ENCODE results near the gene SOWAHA.

The SOWAHA gene

DNA sequence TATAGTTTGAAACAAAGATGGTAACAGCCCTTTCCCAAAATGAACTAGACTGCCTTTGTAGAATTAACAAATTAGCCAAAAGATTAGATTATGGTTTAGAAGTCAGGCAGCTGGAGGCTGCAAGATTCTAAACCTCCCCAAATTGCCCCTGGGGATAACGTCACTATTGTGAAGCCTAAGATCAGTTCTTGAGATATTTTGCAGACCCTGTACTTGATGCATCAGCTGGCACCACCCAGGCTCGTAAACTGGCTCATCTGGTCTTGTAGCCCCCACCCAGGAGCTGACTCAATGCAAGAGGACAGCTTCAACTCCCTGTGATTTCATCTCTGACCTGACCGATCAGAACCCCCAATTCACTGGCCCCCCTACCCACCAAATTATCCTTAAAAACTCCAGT, 4.2 kb upstream of the SOWAHA start:
- DNase-seq, result no peak

- no peak for DNase-seq
Measured at GRCh38 chr5:132810605-132811004, 2.5 kb upstream of the SOWAHA start.

- DNase-seq, result no peak
Measured at GRCh38 chr5:132812123-132812765, 858 bp upstream of the SOWAHA start.

DNA sequence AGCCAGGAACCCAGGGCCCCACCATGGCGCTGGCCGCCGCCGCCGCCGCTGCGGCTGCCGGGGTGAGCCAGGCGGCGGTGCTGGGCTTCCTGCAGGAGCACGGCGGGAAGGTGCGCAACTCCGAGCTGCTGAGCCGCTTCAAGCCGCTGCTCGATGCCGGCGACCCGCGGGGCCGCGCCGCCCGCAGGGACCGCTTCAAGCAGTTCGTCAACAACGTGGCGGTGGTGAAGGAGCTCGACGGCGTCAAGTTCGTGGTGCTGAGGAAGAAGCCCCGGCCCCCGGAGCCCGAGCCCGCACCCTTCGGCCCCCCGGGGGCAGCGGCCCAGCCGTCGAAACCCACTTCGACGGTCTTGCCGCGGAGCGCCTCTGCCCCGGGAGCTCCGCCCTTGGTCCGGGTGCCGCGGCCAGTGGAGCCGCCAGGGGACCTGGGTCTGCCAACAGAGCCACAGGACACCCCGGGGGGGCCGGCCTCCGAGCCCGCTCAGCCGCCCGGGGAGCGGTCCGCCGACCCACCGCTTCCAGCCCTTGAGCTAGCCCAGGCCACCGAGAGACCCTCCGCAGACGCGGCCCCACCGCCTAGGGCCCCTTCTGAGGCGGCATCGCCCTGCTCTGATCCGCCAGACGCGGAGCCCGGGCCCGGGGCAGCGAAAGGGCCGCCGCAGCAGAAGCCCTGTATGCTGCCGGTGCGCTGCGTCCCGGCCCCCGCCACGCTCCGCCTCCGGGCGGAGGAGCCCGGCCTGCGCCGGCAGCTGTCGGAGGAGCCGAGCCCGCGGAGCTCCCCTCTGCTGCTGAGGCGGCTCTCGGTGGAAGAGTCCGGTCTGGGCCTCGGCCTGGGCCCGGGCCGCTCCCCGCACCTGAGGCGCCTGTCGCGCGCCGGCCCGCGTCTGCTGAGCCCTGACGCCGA, 749 bp downstream of the SOWAHA start:
- DNase-seq, result no peak

DNA sequence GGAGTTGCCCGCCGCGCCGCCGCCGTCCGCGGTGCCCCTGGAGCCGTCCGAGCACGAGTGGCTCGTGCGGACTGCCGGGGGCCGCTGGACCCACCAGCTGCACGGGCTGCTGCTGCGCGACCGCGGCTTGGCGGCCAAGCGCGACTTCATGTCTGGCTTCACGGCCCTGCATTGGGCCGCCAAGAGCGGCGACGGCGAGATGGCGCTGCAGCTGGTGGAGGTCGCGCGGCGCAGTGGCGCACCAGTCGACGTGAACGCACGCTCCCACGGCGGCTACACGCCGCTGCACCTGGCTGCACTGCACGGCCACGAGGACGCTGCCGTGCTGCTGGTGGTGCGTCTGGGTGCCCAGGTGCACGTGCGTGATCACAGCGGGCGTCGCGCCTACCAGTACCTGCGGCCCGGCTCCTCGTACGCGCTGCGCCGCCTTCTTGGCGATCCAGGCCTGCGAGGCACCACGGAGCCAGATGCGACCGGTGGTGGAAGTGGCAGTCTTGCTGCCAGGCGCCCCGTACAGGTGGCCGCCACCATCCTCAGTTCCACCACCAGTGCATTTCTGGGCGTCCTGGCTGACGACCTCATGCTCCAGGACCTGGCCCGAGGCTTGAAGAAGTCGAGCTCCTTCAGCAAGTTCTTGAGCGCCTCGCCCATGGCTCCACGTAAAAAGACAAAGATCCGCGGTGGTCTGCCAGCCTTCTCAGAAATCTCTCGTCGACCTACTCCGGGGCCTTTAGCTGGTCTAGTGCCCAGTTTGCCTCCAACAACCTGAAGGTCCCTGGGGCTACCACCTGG, 1.6 kb downstream of the SOWAHA start:
- DNase-seq, result no peak

DNA sequence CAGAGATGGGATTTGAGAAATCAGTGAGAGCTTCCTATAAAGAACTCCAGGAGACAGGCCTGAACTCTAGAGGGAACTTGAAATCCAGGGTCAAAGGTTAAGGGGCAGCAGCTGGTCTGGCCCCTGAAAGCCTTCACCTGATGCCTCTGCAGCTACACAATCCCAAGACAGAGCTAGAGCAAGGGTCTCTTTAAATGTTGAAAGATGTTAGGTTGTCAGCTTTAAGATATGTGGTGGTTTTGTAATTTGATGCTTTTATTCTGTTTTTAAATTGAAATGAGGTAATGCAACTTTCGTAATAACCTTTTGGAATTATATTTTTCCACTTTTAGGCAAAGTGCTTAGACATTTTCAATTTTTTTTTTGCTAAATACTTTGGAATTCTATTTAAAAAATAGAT, 2.4 kb downstream of the SOWAHA start:
- no peak for DNase-seq

DNA sequence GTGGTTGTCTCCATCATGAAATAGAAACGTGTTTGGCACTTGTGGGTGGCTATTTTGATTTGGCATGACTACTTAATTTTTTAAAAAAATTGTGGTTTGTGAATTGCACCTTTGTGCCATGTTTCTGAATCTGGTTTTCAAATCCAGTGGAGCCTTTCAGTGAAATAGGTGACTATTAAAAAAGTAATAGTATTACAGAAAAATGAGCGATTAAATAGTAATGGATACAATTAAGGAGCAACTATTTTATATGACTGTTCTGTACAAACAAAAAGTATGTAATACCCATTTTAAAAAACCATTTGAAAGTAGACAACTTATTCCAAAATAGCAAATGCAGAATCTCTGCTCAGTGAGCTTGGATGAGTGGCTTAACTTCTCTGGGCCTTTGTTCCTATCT, 3.0 kb downstream of the SOWAHA start:
- no peak for DNase-seq

DNA sequence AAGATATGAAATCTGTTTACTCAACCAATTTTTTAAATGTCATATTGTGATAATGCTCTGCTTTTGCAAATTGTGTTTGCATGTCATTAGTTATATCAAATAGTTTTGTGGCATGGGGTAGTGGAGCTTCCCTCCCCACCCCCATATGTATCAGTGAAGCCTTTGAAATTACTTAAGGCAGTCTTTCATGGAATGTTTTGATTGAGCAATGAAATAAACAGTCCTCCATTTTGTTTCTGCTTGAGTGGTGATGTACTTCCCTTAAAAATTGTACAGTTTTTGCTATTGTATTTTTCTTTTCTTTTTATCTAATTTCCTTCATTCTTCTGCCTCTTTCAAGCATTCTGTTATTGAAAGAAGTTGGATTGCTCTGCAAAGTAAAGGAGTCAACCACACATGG, 3.5 kb downstream of the SOWAHA start:
- no peak for DNase-seq

DNA sequence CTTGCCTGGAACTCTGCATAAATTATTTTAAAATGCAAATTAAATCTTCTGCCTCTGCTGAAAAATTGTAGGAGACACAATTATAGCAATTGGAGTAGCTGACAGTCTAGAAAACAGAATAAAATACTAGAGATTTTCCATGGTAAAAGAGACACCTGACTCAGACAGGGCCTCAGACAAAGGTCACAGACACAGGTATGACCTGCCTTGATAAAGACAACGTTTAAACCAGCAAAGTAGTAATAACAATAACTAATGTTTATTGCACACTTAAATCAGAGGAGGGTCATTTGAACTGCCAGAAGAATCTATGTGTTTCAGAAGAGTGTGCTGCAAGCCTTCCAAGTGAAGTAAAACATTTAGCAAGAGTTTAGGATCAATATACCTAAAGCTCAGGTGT, 3.9 kb downstream of the SOWAHA start:
- DNase-seq, result no peak

GRCh38 chr5:132819468-132819867, 6.4 kb downstream of the SOWAHA start:
- DNase-seq, result no peak

- peak; percentile 87 for DNase-seq
Measured at GRCh38 chr5:132820162-132820754, 7.2 kb downstream of the SOWAHA start.

- no peak for DNase-seq
Measured at GRCh38 chr5:132821350-132821749, 8.2 kb downstream of the SOWAHA start.

DNA sequence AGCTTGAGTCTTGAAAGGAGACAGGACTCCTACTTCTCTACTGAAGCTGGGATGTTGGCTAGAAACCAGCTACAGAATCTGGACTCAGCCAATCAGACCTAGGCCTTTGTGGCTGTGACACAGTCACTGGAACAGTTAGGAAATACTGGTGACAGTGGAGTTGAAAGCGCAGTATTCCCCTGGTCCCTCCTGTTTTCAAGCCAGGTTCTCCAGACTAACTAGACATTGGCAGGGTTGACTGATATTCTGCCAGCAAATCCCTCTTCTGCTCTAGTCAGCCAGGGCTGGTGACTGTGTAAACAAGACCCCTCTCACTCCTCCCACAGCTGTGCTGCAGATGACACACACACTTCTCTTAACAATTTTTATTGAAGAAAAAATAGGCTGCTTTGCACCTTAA, 8.7 kb downstream of the SOWAHA start:
- no peak for DNase-seq

- no peak for DNase-seq
Measured at GRCh38 chr5:132822650-132823480, 9.8 kb downstream of the SOWAHA start.

DNA sequence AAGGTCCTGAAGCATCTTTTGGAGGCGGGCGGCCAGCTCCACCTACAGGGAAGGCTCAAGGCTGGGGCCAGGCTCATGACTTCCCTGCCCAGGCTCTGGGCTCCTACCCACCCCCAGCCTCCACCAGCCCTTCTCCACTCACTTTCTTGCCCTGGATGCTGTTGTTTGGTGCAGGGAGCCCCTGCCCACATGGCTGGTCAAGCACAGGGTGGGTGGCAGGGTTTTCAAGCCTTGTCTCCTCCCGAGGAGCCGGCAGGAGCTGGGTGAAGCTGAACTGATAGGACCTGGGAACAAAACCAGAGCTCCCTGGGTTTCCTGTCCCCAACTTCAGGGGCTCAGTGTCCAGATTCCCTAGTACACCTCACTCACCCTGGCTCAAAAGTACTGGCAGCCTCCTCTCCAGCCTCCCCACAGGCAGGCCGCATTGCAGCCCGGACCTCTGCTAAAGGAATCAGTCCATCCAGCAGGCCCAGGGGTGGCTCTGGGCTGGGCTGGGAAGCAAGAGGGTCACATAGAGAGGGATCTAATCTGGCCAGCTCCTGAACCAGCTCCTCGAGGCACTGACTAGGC, 10.5 kb downstream of the SOWAHA start:
- DNase-seq, result no peak

- no peak for DNase-seq
Measured at GRCh38 chr5:132824426-132824825, 11.3 kb downstream of the SOWAHA start.

DNA sequence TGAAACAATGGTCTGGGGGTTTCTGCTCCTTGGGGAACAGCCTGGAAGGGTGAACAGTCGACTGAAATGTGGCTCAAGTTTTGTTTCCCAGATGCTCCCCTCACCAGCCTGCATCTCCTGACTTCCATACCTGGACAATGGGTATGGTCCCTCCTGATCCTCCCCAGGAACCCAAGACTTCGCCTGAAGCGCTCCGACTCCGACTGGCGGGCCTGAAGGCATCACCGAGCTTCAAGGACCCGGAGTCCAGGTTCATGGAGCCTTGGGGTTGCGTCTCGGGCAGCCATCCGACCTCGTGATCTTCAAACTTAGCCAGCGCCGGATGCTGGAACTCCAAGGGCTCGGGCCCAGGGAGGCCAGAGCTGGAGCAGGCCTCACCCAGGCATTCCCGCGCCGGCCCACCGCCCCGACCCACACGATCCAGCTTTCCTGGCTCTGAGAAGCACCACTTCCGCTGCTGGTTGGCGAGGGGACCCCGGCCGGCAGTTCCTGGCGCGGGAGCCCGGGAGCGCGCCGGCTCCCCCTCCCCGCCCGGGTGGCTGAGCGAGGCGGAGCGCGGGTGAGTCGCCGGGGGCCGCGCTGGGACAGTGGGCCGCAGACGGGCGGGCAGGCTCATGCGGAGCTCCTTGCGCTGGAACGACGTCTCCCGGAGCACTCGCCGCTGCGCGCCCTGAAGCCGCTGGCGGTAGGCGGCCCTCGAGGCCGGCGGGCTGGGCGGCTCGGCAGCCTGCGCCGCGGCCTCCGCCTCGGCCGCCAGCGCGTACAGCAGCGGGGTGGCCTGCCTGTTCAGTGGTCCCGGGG, 12.1 kb downstream of the SOWAHA start:
- DNase-seq, result no peak

GRCh38 chr5:132825834-132826391, 12.8 kb downstream of the SOWAHA start:
- no peak for DNase-seq

DNA sequence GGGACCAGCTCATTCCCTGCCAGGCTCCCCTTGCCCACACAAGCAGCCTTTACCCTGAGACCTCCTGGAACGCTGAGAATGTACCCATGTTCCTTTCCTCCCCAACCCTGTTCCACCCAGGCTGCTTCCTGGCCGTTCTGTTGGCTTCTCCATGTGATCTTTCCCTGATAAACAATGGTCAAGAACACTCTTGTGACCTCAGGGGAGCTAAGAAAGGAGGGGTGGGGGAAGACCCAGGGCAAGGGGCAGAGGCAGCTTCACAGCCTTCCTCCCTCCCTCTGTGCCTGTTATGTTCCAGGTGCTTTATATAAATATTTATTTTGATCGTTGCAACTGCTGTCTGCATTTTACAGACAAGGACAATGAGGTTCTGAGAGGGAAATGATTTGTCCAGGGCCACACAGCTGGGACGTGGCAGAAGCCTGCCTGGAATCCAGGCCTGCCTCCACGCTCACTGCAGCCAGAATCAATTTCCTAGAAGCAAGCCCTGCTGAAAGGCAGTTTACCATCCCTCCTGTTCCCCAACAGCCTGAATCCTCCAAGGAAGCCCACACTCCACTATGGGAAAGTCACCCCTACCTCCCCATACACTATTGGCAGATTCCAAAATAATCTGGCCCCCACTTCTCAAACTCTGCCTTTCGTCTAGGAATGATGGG, 13.5 kb downstream of the SOWAHA start:
- DNase-seq, result no peak

All from effector CD4-positive, alpha-beta T cell (primary cell).